ENCODE data around the gene MEMO1. TPM values are rescaled to one million over a fixed set of nuclear protein-coding genes. Genes with fewer than 3 reads are reported as not detected.

Gene MEMO1
- total RNA-seq, 1 donor, result 37.6 TPM

- no peaks in the 10 kb centered on the region for H3K36me3 ChIP-seq (ENCODE audit: insufficient read depth, low read length)
- no peak overlapping the region for H3K4me2 ChIP-seq (ENCODE audit: insufficient read depth, low read length)
- no peaks in the 10 kb centered on the region for H3K27me3 ChIP-seq (ENCODE audit: insufficient read depth, low read length)
- peaks cover 5% of the 10 kb centered on the region for H3K4me1 ChIP-seq (ENCODE audit: insufficient read depth, low read length)
- DNase-seq (ENCODE audit: insufficient read length, low spot score, missing footprints), result no peak
- H4K20me1 ChIP-seq (ENCODE audit: insufficient read depth, low read length), result peaks cover 59% of the 10 kb centered on the region
- no peak overlapping the region for H3K27ac ChIP-seq (ENCODE audit: low read depth, low read length)
- TF ChIP-seq CTCF (IDR thresholded peaks at IDR 0.05; ENCODE audit: extremely low read depth, low read depth, low read length), result no peak
- no peak overlapping the region for H3K4me3 ChIP-seq (ENCODE audit: insufficient read depth, low read length)
- no peaks in the 10 kb centered on the region for H3K9me3 ChIP-seq (ENCODE audit: low read depth, low read length)
- peaks cover 93% of the 10 kb centered on the region for H3K79me2 ChIP-seq (ENCODE audit: insufficient read depth, low read length)
- no peak overlapping the region for H2AFZ ChIP-seq (ENCODE audit: low read length)
Observed at GRCh38 chr2:32002406-32002805, 8.4 kb downstream of the MEMO1 start.

DNA sequence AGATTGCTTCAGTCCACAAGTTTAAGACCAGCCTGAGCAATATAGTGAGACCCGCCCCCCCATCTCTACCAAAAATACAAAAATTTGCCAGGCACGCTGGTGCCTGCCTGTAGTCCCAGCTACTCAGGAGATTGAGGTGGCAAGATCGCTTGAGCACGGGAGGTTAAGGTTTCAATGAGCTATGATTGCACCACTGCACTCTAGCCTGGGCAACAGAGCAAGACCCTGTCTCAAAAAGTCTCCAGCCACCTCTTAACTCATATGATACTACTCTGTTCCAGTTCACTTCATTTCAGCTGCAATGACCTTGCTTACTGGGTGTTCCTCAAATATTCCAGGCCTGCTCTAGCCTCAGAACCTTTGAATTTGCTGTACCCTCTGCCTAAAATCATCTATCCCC, 11.4 kb downstream of the MEMO1 start:
- H2AFZ ChIP-seq (ENCODE audit: low read length), result no peak overlapping the region
- H3K4me3 ChIP-seq (ENCODE audit: insufficient read depth, low read length), result no peak overlapping the region
- no peak overlapping the region for H3K4me2 ChIP-seq (ENCODE audit: insufficient read depth, low read length)
- H3K4me1 ChIP-seq (ENCODE audit: insufficient read depth, low read length), result peaks cover 6% of the 10 kb centered on the region
- H3K9me3 ChIP-seq (ENCODE audit: low read depth, low read length), result no peaks in the 10 kb centered on the region
- H3K27ac ChIP-seq (ENCODE audit: low read depth, low read length), result no peak overlapping the region
- H3K27me3 ChIP-seq (ENCODE audit: insufficient read depth, low read length), result no peaks in the 10 kb centered on the region
- H3K36me3 ChIP-seq (ENCODE audit: insufficient read depth, low read length), result no peaks in the 10 kb centered on the region
- DNase-seq (ENCODE audit: insufficient read length, low spot score, missing footprints), result no peak
- peaks cover 44% of the 10 kb centered on the region for H4K20me1 ChIP-seq (ENCODE audit: insufficient read depth, low read length)
- H3K79me2 ChIP-seq (ENCODE audit: insufficient read depth, low read length), result peaks cover 93% of the 10 kb centered on the region
- TF ChIP-seq CTCF (IDR thresholded peaks at IDR 0.05; ENCODE audit: extremely low read depth, low read depth, low read length), result no peak

- no peak for TF ChIP-seq CTCF (IDR thresholded peaks at IDR 0.05; ENCODE audit: extremely low read depth, low read depth, low read length)
- no peaks in the 10 kb centered on the region for H3K9me3 ChIP-seq (ENCODE audit: low read depth, low read length)
- no peak overlapping the region for H3K4me2 ChIP-seq (ENCODE audit: insufficient read depth, low read length)
- no peaks in the 10 kb centered on the region for H3K36me3 ChIP-seq (ENCODE audit: insufficient read depth, low read length)
- no peak overlapping the region for H3K4me3 ChIP-seq (ENCODE audit: insufficient read depth, low read length)
- no peaks in the 10 kb centered on the region for H3K27me3 ChIP-seq (ENCODE audit: insufficient read depth, low read length)
- H3K4me1 ChIP-seq (ENCODE audit: insufficient read depth, low read length), result peaks cover 6% of the 10 kb centered on the region
- H2AFZ ChIP-seq (ENCODE audit: low read length), result no peak overlapping the region
- no peak overlapping the region for H3K27ac ChIP-seq (ENCODE audit: low read depth, low read length)
- peak; percentile 35 for DNase-seq (ENCODE audit: insufficient read length, low spot score, missing footprints)
- H4K20me1 ChIP-seq (ENCODE audit: insufficient read depth, low read length), result peaks cover 40% of the 10 kb centered on the region
- peaks cover 92% of the 10 kb centered on the region for H3K79me2 ChIP-seq (ENCODE audit: insufficient read depth, low read length)
Observed at GRCh38 chr2:31998731-31999383, 12.0 kb downstream of the MEMO1 start.

- Histone ChIP-seq H4K20me1 (ENCODE audit: insufficient read depth, low read length) (peaks cover 40% of the 10 kb centered on the region), H3K4me1 (ENCODE audit: insufficient read depth, low read length) (peaks cover 6% of the 10 kb centered on the region), H3K27me3 (ENCODE audit: insufficient read depth, low read length) (no peaks in the 10 kb centered on the region), H3K9me3 (ENCODE audit: low read depth, low read length) (no peaks in the 10 kb centered on the region), H3K27ac (ENCODE audit: low read depth, low read length) (no peak overlapping the region), H3K4me2 (ENCODE audit: insufficient read depth, low read length) (no peak overlapping the region), H3K4me3 (ENCODE audit: insufficient read depth, low read length) (no peak overlapping the region), H3K36me3 (ENCODE audit: insufficient read depth, low read length) (no peaks in the 10 kb centered on the region), H2AFZ (ENCODE audit: low read length) (no peak overlapping the region), H3K79me2 (ENCODE audit: insufficient read depth, low read length) (peaks cover 91% of the 10 kb centered on the region)
- no peak for TF ChIP-seq CTCF (IDR thresholded peaks at IDR 0.05; ENCODE audit: extremely low read depth, low read depth, low read length)
- no peak for DNase-seq (ENCODE audit: insufficient read length, low spot score, missing footprints)
Observed at GRCh38 chr2:31997653-31998052, 13.2 kb downstream of the MEMO1 start.
